GM21390 (cell line): ENCODE measurements around the gene NAB1.
"Not testable (repeated sequence)": the region's sequence is repeated elsewhere in the genome, so short reads cannot be mapped to it uniquely, and the experiment has no call there.

Experiments
- ATAC-seq: cut with Tn5 transposase; IDR thresholded peaks from one replicate; pipeline ENCODE4 v1.9.1; 2021; ENCODE audit not compliant: unreplicated experiment

Gene NAB1

GRCh38 chr2:190670182-190670946 is 21.5 kb downstream of the NAB1 start:
- ATAC-seq, result peak; percentile 48

GRCh38 chr2:190674966-190675650 is 26.2 kb downstream of the NAB1 start:
- peak; percentile 50 for ATAC-seq

- no peak for ATAC-seq
Observed at GRCh38 chr2:190677255-190677654, 28.4 kb downstream of the NAB1 start.

GRCh38 chr2:190678444-190679162 is 29.7 kb downstream of the NAB1 start:
- ATAC-seq, result peak; percentile 58

- no peak for ATAC-seq
Observed at GRCh38 chr2:190679391-190679790, 30.5 kb downstream of the NAB1 start.

- peak; percentile 42 for ATAC-seq
Observed at GRCh38 chr2:190679813-190680591, 31.1 kb downstream of the NAB1 start.

- ATAC-seq, result no peak
Observed at GRCh38 chr2:190682168-190682567, 33.3 kb downstream of the NAB1 start.

GRCh38 chr2:190683802-190684201 is 34.9 kb downstream of the NAB1 start:
- no peak for ATAC-seq

- no peak for ATAC-seq
Observed at GRCh38 chr2:190684931-190685330, 36.0 kb downstream of the NAB1 start.

GRCh38 chr2:190685333-190685732 is 36.5 kb downstream of the NAB1 start:
- no peak for ATAC-seq

GRCh38 chr2:190693533-190694232 is 44.8 kb downstream of the NAB1 start:
- ATAC-seq, result peak; percentile 46

GRCh38 chr2:190694479-190694878 is 45.6 kb downstream of the NAB1 start:
- no peak for ATAC-seq

GRCh38 chr2:190695739-190696138 is 46.9 kb downstream of the NAB1 start:
- peak; percentile 47 for ATAC-seq

GRCh38 chr2:190696792-190697398 is 48.0 kb downstream of the NAB1 start:
- no peak for ATAC-seq

GRCh38 chr2:190697421-190697820 is 48.5 kb downstream of the NAB1 start:
- no peak for ATAC-seq

- ATAC-seq, result no peak
Observed at GRCh38 chr2:190698895-190699294, 50.0 kb downstream of the NAB1 start.

GRCh38 chr2:190701586-190701985 is 52.7 kb downstream of the NAB1 start:
- ATAC-seq, result peak; percentile 75

GRCh38 chr2:190705280-190705679 is 56.4 kb downstream of the NAB1 start:
- ATAC-seq, result no peak

GRCh38 chr2:190707726-190708125 is 58.8 kb downstream of the NAB1 start:
- peak; percentile 65 for ATAC-seq

- ATAC-seq, result not testable (repeated sequence)
Observed at GRCh38 chr2:190708650-190709049, 59.8 kb downstream of the NAB1 start.
